GM21825 (cell line): ENCODE results near the gene TRMT1L.
"Not testable (repeated sequence)": the region's sequence is repeated elsewhere in the genome, so short reads cannot be mapped to it uniquely, and the experiment has no call there.

Source experiments
- ATAC-seq: cut with Tn5 transposase; IDR thresholded peaks from one replicate; pipeline ENCODE4 v1.9.1; 2021; ENCODE audit warnings: mild to moderate bottlenecking, moderate library complexity; ENCODE audit not compliant: unreplicated experiment

TRMT1L gene, protein sequence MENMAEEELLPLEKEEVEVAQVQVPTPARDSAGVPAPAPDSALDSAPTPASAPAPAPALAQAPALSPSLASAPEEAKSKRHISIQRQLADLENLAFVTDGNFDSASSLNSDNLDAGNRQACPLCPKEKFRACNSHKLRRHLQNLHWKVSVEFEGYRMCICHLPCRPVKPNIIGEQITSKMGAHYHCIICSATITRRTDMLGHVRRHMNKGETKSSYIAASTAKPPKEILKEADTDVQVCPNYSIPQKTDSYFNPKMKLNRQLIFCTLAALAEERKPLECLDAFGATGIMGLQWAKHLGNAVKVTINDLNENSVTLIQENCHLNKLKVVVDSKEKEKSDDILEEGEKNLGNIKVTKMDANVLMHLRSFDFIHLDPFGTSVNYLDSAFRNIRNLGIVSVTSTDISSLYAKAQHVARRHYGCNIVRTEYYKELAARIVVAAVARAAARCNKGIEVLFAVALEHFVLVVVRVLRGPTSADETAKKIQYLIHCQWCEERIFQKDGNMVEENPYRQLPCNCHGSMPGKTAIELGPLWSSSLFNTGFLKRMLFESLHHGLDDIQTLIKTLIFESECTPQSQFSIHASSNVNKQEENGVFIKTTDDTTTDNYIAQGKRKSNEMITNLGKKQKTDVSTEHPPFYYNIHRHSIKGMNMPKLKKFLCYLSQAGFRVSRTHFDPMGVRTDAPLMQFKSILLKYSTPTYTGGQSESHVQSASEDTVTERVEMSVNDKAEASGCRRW

DNA sequence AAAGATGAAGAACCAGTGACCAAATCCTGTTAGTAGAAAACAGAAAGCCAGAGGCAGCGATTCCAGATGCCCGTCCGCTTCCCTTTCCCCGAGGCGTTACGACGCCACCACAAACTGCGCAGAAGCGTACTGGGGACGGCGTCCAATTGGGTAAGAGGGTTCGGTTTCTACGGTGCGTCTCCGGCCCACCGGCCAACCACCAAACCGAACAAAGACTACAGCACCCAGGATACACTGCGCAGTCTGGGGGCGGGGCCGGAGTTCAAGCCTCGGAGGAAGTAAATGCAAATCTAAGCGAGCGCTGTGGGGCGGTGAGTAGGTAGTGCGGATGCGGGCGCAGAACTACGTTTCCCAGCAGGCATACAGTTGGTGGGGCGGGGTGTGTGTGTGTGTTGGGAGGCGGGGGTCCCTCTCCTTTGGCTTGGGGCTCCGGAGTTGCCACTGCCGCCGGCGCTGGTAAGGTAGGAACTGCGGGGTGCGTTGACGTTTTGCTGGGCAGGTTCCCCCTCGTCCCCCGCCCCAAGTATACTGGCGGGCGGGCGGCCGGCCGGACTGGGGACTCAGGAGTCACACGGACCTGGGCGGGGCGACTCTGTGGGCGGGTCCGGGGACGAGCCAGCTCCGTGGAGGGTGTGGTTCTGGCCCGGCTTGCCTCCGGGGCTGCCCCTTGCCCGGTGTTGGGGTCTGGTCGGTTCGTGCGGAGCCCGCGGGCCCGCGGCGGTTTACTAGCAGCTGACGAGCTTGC is at the start of gene TRMT1L, which contains the start of gene SWT1:
Gene TRMT1L (minus strand): TSS at position 100 of the 745 bp plus-strand sequence. CDS start 241 bp downstream, outside the sequence.
Gene SWT1 (plus strand): TSS at position 314 of the 745 bp plus-strand sequence. CDS start 3,675 bp downstream, outside the sequence.
- ATAC-seq = peak; percentile 92

DNA sequence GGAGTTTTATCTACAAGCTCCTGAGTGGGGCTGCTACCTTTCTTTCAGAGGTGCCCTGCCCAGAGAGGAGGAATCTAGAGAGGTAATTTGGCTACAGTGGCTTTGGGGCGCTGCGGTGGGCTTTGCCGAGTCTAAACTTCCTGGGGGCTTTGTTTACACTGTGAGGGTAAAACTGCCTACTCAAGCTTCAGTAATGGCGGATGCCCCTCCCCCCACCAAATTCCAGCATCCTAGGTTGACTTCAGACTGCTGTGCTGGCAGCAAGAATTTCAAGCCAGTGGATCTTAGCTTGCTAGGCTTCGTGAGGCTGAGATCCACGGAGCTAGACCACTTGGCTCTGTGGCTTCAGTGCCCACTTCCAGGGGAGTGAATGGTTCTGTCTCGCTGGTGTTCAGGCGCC is 44.1 kb upstream of the TRMT1L start:
- no peak for ATAC-seq

DNA sequence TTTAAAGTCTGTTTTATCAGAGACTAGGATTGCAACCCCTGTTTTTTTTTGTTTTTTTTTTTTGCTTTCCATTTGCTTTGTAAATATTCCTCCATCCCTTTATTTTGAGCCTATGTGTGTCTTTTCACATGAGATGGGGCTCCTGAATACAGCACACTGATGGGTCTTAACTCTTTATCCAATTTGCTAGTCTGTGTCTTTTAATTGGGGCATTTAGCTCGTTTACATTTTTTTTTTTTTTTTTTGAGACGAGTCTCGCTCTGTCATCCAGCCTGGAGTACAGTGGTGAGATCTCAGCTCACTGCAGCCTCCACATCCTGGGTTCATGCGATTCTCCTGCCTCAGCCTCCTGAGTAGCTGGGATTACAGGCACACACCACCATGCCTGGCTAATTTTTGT is 42.0 kb upstream of the TRMT1L start:
- ATAC-seq = not testable (repeated sequence)

DNA sequence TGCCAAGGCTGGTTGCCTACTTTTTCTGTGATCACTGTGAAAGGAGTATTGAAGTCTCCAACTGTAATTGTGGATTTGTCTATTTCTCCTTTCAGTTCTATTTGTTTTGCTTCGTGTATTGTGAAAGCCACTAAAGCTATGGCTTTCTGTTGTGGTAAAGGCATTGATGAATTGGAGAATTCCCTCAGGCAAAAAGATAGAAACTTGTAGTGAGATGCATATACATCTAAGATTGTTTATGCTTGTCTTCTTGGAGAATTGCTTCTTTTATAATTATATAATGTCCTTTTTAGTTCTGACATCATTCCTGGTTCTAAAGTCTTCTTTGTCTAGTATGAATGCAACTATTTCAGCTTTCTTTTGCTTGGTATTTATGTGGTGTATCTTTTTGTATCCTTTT is 37.0 kb upstream of the TRMT1L start:
- no peak for ATAC-seq

DNA sequence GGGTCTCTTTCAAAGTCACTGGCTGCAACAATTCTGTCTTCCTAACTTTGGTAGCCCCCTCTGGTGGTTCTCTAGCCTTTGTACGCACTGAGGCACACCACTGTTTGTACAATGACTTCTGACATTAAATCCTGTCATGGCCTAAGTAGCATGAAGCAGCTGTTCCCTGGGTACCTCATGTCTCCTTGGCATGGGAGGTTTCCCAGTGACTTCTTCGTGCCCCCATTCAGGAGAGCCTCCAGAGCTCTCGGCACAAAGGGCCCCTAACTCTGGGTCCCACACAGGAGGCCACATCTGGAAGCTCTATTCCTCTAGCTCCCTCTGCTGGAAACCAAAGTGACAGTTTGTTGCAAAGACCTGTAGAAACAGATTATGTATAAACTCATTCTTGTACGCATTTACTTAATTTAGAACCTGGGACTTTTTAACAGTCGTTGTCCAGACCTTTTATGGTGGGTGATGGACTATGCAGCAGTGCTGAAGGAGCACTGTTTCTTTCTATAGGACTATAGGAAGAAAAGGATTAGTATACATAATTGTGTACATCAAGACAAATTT is 13.6 kb upstream of the TRMT1L start:
- ATAC-seq = peak; percentile 88

DNA sequence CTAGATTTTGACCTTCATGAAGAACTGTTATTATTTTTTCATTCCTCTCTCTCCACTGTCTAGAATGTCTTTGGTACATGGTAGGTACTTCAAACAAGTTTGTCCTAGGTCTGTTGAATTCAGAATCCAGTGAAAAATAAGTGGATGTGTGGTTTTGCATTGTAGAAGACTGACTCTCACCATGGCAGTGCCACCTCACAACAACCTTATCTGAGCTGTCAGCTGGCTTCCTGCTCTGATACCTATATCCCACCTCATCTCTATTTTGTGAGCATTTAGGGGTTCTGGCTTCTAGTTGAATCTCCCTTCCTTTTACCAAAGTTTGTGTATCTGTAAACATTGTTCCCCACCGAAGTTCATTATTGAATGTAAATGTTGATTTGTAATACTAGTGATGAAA is 9.4 kb upstream of the TRMT1L start:
- ATAC-seq = no peak

DNA sequence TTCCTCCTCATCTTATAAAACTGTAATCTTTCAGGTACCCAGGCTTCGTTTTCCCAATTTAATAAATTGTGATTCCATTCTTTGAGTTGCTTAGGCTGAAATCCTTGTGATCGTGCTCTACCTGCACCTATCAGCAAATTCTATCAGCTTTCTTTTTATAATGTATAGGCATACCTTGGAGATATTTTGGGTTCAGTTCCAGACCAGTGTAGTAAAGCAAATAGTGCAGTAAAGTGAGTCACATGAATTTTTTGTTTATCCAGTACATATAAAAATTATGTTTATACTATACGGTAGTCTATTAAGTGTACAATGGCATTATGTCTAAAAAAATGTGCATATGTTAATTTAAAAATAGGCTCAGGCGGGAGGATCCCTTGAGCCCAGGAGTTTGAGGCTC is 5.7 kb upstream of the TRMT1L start:
- no peak for ATAC-seq

DNA sequence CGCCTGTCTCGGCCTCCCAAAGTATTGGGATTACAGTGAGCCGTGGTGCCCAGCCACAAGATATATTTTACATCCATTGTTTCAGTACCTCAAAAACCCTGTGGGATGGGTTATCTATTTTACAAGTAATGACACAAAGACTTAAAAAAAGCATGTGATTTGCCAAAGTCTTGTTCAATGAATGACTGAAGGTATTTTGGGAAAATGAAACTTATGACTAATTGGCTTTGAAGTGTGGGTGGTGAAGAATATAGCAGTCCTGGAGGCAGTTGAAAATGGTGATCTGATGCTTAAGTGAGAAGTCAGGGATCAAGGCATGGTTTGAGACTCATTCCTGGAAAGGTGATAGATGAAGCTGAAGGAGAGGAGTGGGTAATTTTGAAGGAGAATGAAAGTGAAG is 3.2 kb upstream of the TRMT1L start:
- ATAC-seq = no peak

DNA sequence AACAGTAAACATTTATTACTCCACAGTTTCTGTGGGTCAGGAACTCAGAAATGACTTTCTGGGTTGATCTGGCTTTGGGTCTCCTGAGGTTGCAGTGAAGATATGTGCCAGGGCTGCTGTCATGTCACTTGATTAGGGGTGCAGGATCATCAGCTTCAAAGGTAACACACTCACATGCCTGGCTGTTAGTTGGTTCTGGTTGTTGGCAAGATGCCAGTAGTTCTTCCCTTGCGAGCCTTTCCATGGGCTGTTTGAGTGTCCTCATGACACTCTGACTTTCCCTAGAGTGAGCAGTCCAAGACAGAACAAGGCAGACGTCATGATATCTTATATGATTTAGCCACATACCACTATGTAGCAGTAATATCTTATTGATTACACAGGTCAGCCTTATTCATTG is 2.0 kb upstream of the TRMT1L start:
- ATAC-seq = no peak

DNA sequence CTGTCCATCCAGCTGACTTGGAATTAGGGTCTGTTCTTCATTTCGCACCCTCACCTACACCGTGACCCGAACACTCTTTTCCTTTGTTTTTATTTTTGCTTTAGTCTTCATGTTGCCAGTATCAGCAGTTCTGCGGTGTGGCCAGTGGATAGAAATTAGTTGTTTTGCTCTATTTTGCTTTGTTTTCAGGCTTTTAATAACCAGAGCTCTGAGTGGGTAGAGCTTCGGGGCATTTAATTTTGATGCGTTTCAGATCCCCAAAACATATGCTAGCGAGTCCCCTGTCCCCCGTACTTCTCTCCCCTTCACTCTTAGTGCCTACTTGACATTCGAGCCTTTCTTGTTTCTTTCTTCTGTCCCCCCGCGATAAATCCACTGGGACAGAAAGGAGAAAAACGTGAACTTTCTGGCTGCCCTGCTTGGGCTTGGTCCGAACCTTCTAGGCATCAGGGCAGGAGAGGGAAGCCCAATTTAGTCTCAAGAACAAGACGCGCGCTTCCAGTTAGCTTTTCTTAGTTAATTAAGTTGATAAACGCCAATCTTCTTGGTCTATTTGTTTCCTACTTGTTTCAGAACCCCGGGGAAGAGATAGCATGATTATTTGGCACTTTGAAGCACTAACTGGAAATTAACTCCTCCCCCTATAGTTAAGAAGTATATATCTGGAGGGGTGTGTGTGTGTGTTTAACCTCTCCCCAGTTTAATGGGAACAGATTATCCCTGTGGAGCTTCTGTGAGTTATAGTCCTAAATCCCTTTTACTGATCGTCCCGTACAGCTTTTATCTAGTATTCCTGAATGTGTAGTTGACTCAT is 1.1 kb upstream of the TRMT1L start:
- no peak for ATAC-seq

DNA sequence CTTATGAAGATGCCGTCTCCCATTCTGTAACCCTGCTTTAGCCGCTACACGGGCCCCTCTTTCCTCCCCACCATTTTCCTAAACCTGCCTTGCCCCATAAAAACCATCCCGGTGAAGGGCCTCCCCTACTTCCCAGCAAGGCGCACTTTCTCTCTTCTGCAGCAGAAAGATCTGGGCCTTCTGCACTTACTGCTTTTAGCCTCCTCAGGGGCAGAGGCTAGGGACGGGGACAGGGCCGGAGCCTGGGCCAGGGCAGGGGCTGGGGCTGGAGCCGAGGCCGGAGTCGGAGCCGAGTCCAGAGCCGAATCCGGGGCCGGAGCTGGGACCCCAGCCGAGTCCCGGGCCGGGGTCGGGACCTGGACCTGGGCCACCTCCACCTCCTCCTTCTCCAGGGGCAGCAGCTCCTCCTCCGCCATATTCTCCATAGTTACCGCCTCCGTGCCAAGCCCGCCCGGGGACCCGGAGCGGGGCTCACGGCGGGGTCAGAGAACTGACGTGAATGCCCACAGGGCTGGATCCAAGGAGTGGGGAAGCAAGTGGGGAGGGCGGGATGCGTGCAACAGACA is 382 bp downstream of the TRMT1L start:
- ATAC-seq = peak; percentile 29

DNA sequence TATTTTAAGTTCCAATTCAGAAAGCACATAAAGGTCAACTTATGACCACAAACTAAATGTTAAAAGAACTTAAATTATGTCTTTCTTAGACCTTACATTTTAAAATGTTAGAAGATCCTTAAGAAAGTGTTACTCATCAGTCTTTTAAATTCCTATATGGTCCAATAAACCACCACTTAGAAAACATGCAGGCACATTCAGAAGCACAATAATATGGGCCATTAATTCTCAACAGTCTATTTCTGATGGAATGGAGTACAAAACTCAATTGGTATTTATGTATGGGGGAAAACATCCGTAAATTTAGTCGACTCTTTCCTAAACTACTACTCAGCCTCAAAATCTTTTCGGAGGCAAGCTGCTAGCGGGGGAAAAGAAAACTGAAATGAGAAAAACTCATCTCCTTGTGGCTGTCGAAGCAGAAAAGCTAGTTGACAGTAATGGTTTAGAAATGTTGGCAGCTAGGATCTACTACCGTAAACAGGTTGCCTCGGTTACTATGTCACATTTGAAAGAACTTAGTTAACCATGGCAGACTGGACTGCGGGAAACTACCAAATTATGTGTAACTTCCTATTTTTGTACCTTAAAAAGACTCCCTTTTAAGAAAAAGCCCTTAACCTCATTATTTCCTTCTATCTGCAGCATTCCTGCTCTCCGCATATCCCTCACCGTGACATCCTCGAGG is 1.0 kb downstream of the TRMT1L start:
- ATAC-seq = no peak

DNA sequence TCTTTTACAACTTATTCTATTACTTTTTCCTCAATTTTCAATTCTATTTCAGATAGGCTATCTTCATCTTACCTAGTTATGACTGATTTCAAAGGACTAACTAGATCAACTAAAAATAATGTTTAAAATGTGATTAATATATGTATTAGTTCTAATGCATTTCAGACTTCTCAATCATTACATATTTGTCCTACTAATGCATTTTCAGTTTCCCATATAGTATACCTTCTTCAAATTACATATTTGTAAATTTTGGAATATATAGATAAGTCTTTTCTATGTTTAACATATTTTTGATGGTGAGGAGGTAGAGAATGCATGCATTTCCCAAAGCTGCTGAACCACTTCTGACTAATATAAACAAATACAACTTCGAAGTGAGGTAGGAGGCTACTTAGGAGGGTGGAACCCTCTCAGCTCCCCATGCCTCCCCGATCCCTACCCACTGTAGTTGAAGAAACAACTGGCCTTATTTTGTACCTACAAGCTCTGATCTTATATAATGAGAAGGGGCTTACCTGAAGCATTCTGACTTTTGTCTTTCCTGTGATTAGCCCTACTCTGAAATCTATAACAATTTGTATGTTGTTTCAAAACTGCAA is 1.7 kb downstream of the TRMT1L start:
- no peak for ATAC-seq

DNA sequence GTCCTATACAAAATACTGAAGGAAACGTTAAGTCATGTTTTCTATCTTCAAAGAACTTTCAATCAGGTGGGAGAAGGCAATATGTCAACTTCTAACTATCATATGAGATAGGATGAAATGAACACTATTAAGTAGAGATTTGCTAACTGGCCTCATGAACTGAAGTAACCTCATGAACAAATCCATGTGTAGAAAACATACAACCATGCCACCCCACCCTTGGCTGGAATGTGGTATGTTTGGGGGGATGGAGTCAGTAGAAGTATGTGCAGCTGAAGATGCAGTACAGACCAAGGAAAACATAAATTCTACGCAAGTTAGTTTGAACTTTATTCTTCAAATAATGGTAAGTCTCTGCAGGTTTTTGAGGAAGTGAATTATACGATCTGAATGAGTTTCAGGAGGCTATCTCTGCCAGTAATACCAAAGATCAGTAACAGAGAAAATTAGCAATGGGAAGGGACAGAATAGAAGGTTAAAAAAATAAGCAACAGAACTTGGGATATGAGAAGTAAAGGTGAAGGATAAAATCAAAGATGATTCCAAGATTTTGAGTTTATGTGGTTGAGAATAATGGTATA is 4.5 kb downstream of the TRMT1L start:
- no peak for ATAC-seq

DNA sequence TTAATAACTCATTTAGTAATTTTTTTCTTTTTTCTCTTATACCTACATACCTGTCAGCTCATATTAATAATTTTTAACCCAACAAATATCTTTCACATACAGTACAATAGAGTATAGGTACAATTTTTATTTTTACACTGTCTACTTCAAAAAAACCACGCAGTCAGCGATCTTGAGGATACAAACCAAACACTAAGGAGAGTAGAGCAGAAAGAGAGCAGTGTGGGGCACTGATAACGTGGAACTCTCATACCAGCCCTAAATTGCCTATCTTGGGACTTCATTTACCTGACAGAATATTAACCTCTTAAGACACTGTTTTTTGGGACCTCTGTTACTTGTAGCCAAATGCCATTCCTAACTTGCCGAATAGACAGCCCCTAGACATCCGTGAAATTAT is 5.5 kb downstream of the TRMT1L start:
- no peak for ATAC-seq

DNA sequence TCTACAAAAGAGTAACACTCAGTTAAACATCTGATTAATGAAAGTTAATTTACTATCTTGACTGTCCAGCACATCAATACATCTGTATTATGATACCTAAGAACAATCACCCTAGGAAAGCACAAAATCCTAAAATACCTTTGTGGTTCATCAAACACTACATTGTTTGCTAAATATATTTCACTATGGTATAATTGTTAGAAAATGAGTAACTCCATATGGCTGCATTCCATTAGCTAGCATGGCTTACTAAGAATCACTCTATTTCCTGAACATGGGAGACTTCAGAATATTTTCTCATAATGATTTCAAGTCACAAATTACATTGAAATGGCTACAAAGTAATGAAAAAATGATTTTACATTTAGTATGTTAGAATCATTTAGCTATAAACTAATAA is 12.5 kb downstream of the TRMT1L start:
- no peak for ATAC-seq

DNA sequence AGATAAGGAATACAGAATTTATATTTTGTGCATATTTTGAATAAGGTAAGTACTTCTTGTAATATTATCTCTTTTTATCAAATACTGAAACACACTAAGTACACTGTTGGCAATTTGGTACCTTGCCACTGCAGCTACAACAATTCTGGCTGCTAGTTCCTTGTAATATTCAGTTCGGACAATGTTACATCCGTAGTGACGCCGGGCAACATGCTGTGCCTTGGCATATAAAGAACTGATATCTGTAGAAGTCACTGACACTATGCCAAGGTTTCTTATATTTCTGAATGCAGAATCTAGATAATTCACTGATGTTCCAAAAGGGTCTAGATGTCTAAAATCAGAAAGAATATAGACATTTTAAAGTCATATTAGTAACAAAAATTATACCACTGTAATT is 17.5 kb downstream of the TRMT1L start:
- ATAC-seq = no peak

DNA sequence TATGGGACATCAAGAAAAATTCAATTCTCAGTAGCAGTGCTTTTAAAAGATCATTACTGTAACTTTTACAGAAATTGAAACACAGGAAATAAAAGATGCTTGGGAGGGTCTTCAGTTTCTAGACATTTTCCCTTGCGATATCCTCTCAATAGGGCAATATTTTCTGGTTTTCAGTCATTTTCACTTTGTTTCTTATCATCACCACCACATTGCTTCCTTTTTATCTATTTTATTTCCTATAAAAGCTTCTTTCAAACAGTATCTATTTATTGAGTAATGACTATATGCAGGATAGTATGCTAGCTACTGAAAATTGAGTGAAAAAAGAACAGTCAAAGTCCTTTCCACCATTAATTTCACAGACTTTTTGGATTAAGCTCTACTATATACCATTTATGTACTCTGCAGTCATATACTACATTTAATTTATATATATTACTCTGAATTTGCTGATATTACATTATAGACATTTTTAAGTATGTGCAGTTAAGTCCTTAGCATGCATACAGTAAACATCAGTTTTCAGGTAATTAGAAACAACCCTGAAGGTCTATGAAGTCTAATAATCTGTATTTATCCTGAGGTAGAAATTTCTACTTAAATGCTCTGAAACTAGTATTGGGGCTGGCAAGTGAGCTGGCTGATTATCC is 18.7 kb downstream of the TRMT1L start:
- ATAC-seq = no peak
